HTERT RPE-1 (cell line): Measurements from ENCODE around the gene DLK1.

Source experiments
- in situ Hi-C: fragments of 300-500 bp; cut with MboI; formaldehyde crosslinking; loops from 4 replicates; pipeline ENCODE4 v1.14.3; 2020; ENCODE audit warnings: low sequenced_read_pairs

Gene DLK1

DNA sequence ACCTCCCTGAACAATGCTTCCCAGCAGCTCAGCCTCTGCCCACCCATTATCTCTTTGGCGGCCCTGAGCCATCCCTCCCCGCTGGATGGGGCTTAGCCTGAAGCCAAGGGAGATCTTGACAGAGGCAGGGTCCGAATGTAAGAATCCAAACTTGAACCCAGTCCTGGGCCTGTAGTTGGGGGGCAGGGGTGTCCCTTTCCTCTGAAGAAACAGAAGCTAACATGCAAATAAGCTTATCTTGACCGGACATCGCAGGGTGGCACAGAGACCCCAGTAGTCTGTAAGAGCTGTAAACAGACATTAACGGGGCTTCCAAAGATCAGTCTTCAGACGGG lies 6.0 kb downstream of the DLK1 start:
- in situ Hi-C loops = no loop called here

DNA sequence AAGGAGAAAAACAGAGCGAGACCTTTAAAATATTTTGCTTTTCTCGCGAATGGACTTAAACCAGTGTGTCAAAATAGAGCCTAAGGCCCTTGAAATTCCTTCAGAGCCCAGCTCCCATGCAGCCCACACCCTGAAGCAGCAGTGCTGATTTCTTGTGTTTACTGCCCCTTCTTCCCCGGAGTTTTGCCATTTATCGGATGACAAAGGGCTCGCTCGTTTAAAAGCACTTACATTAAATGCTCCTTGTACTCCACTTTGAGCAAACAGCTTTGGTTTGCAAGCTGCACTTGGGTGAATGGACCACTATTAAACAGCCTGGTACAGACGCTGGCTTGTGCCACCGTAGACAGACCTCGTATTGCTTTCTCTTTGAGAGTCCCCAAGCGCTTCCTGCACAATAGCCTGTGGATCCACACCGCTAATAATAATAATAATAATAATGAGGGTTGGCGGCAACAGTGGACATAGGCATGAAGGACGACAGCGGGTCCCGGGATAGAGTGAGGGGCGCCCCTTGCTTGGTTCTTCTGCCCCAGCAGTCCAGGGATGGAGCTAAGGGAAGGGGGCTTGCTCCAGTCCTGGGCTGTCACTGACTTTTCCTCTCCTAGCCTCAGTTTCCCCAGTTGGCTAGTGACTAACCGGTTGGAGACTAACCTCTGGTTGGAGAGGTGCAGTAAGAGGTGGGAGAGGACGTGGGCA lies 6.6 kb downstream of the DLK1 start:
- in situ Hi-C loops = no loop called here

DNA sequence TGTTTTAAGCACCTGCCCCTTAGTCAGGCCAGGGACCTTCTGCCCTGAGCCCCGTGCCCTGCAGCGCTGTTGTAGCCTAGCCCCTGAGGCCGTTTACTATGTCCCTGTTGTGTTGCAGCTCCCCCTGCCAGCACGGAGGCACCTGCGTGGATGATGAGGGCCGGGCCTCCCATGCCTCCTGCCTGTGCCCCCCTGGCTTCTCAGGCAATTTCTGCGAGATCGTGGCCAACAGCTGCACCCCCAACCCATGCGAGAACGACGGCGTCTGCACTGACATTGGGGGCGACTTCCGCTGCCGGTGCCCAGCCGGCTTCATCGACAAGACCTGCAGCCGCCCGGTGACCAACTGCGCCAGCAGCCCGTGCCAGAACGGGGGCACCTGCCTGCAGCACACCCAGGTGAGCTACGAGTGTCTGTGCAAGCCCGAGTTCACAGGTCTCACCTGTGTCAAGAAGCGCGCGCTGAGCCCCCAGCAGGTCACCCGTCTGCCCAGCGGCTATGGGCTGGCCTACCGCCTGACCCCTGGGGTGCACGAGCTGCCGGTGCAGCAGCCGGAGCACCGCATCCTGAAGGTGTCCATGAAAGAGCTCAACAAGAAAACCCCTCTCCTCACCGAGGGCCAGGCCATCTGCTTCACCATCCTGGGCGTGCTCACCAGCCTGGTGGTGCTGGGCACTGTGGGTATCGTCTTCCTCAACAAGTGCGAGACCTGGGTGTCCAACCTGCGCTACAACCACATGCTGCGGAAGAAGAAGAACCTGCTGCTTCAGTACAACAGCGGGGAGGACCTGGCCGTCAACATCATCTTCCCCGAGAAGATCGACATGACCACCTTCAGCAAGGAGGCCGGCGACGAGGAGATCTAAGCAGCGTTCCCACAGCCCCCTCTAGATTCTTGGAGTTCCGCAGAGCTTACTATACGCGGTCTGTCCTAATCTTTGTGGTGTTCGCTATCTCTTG lies 7.6 kb downstream of the DLK1 start:
- in situ Hi-C loops = no loop called here

DNA sequence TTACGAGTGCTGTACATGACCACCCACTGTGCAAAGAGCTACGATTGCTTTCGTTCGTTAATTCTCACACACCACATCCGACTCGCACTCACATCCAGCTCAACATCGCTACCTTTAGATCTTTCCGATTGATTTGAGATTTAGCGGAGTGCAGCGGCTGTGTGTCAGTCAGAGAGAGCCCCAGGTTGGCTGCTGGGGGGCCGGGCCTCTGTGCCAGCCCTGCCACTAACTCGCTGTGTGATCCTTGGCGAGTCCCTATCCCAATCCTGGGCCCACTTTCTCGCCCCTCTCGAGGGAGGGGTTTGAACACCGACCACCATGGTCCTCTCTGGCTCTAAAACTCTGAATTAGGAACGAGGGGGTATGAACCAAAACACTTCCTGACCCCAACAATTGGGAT lies 8.6 kb downstream of the DLK1 start:
- in situ Hi-C loops = no loop called here

DNA sequence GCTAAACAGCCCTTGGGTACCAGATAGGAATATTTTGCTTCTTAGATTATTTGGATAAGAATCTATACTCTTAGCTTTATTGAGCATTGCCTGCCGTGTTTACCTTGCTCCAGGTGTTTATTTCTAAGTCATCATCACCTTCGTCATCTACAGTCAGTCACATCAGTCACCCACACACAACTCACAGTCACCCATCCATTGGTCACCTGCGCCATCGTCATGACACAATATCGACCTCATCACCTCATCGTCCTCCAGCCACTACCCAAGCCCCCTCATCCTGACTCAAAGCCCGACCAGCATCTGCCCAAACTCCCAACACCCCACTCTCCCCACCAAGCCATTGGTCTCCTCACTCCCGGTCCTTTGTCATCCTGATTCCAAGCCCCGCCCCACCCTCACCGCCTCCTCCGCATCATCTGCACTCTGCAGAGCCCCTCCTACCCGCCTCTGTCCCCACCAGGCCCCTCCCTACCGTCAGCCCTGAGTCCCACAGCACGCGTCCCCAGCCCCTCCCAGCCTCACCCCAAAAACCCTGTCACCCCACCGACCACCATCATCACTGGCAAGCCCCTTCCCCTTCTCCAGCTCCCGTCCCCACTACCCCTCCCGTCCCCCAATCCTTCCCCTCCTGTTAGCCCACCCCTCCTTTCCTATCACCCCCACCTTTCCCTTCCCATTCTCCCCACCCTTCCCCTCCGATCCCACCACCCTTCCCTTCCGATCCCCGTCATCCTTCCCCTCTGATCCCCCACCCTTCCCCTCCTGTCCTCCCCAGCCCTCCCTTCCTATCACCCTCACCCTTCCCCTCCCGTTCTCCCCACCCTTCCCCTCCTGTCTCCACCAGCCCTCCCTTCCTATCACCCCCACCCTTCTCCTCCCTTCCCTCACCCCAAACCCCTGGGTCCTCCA lies 9.8 kb downstream of the DLK1 start:
- in situ Hi-C loops = no loop called here

DNA sequence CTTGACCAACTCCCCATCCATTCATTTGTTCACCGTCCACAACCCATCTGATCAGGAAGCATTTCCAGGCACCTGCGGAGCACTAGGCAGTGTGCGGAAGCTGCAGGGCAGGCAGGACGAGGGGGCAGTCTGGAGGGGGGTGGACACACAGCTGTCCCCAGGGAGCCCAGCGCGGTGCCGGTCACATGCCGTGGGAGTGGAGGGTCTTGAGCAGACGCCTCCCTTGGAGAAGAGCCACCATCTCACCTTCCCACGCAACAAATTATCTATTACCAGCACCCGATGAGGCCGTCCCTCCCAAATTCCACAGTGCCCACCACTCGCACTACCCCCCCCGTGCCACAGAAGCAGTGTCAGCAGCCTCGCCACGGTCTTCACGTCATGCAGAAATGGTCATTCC lies 10.8 kb downstream of the DLK1 start:
- in situ Hi-C loops = no loop called here

DNA sequence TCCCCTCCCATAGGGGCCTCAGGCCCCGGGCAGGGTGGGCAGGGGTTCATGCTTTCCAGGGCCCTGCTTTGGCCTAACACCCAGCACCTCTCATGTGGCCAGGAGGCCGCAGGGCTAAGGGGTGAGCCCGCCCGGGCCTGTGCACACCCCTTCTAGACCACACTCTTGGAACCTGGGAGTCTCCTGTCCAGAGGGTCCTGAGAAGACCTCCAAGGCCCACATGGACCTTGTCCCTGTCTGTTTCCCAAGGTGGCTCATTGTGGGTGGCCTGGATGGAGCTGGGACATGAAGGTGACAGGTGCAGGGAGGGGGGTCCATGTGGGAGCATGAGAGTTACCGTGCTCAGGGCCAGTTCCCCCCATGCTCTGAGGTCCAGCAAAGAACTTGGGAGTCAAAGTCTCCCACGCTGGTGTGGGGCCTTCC lies 11.6 kb downstream of the DLK1 start:
- in situ Hi-C loops = no loop called here

DNA sequence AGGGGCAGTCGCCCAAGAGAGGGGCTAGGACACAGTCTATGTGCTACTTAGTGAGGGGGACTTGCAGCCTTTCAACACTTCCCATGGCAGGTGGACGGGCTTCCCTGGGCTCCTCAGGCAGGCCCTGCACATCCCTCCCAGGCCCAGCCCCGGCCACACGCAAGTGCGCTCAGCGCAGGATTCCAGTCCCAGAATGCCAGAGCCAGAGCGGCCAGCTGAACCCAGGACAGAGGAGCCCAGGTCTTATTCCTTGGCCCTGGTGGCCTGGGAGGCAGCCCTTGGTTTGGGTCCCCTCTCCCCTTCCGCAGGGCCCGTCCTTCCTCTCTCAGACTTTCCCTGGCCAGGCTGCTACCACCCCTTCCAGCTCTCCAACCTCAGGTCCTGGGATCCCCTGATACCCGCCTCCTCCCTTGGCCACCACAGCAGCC lies 12.0 kb downstream of the DLK1 start:
- in situ Hi-C loops = no loop called here

DNA sequence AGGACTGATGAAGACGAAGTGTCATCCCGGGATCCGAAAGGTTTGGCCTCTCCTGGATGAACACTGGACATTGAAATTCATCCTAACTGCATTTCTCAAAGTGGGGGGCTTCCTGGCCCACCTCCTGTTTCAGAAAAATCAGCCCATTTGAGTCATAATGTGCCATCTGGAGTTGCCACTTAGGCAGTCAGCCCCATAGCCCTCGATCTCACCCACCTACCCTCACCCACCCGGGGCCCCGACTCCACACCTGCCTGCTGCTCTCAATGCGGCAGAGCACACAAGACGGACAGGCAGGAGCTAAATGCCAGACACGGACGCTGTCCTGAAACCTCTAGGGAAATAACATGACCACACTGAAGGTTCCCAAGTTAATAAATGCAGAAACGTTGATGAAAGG lies 12.6 kb downstream of the DLK1 start:
- in situ Hi-C loops = no loop called here

DNA sequence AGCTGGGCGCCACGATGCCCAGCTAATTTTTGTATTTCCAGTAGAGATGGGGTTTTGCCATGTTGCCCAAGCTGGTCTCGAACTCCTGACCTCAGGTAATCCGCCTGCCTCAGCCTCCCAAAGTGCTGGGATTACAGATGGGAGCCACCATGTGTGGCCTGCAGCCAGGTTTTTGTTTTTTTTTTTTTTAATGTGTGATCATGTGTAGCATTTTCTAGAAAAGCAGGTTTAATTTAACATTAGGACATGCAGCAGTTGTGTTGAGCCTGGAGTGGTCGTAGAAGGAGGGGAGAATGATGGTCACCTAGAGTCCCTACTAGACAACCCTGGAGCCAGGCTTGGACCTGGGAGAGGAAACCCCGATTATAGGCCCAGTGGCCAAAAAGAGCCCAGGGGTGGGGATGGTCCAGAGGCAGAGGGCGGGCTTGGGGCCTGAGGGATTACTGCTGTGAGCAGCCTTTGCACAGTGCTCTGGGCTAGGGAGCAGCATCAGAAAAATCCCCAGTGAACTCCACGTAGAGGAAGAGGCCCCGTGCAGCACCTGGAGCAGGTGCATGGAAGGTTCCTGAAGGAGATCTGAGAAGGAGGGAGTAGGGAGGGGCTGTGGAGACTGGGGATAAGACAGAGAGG lies 13.6 kb downstream of the DLK1 start:
- in situ Hi-C loops = no loop called here

DNA sequence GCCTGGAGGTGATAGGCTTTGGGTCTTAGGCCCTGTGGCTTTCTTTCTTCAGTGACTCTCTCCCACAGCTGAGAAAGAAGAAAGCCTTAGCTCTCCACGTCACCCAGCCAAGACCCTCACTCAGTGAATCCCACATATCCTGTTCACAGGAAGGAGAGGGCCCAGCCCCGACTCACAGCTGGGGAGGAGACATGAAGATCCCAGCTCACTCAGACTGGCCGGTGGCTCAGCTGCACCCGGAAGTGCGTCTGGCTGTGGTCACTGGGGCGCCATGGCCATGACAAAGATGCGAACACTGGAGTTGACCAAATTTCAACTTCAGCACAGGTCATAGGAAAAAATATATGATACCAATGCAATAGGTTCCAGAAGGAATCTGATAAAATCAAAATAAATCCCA lies 14.2 kb downstream of the DLK1 start:
- in situ Hi-C loops = no loop called here

DNA sequence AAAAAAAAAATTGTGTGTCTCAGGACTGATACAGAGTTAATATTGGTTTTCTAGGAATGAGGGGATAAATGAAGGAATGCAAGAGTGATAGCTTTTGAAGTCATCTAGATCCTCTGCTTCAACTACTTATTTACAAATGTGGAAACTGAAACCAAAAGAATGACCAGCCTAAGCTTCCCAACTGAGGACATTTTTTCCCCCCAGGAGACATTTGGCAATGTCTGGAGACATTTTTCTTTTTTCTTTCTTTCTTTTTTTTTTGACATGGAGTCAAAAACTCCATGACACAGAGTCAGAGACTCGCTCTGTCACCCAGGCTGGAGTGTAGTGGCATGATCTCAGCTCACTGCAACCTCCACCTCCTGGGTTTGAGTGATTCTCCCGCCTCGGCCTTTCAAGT lies 15.3 kb downstream of the DLK1 start:
- in situ Hi-C loops = no loop called here

DNA sequence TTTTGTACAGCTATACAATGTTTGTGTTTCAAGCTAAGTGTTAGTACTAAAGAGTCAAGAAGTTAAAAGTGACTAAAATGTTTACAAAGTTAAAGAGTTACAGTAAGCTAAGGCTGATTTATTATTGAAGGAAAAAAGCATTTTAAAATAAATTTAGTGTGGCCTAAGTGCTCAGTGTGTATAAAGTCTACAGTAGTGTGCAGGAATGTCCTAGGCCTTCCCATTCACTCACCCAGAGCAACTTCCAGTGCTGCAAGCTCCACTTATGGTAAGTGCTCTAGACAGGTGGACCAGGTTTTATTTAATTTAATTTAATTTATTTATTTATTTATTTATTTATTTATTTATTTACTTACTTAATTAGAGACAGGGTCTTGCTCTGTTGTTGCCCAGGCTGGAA lies 19.6 kb downstream of the DLK1 start:
- in situ Hi-C loops = no loop called here

DNA sequence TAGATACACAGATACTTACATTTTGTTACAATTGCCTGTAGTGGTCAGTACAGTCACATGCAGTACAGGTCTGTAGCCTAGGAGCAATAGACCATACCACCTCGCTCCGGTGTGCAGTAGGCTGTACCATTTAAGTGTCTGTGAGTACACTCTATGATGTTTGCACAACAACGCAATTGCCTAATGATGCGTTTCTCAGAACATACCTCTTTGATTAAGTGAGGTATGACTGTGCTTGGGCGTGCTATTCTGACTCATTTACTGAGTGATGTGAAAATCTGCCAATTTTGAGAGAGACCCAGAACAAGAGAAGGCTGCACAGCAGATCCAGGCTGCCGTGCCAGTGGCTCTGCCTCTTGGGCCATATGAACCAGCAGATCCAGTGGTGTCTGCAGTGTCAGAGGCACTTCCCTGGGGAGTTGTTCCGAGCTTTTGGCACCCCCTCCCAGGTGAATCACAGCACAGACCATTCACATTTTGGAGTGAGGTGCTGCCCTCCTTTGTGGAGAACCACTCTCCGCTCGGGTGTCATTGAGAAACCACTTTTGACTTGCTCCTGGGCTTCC lies 20.4 kb downstream of the DLK1 start:
- in situ Hi-C loops = no loop called here

DNA sequence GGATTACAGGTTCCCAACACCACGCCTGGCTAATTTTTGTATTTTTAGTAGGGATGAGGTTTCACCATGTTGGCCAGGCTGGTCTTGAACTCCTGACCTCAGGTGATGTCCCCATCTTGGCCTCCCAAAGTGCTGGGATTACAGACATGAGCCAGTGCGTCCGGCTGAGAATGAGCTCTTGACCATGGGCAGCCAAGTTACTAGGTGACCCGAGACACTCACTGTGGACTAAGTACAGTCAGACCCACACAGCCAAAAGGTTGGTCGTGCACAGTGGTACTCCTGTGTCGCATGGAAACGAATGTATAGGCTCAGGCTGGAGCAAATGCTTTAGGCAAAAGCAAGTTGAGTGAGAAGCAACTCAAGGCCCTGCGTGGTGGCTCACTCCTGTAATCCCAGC lies 21.0 kb downstream of the DLK1 start:
- in situ Hi-C loops = no loop called here

DNA sequence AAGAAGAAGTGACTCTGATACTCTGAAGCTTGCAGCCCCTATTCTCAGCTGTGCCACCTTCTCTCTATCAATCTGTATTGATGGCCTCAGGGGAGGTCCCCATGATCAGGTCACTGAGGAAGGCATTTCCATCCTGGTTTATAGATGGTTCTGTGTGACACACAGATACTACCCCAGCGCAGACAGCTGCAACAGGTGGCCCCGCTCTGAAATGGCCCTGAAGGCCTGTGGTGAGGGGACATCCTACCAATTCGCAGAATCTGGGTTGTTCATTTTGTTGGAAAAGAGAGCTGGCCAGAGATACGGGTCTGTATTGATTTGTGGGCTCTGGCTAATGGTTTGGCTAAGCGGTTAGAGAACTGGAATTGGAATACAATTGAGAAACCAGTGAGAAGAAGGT lies 21.7 kb downstream of the DLK1 start:
- in situ Hi-C loops = no loop called here

DNA sequence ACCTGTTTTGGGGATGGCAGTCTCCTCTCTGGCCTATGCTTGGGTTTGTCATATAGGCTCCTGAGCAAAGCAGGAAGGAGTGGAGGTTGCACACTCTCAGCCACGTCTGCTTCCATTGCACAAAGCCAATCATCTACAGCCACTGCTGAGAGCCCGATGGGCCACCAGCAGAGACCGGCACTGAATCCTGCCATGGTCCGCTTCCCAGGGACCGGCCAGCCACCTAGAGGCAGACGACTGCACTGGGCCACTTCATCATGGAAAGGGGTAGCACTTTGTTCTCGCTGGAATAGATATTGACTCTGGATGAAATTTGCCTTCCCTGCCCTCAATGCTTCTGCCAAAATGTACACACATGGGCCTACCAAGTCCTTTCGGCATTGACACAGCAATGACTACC lies 22.3 kb downstream of the DLK1 start:
- in situ Hi-C loops = no loop called here

DNA sequence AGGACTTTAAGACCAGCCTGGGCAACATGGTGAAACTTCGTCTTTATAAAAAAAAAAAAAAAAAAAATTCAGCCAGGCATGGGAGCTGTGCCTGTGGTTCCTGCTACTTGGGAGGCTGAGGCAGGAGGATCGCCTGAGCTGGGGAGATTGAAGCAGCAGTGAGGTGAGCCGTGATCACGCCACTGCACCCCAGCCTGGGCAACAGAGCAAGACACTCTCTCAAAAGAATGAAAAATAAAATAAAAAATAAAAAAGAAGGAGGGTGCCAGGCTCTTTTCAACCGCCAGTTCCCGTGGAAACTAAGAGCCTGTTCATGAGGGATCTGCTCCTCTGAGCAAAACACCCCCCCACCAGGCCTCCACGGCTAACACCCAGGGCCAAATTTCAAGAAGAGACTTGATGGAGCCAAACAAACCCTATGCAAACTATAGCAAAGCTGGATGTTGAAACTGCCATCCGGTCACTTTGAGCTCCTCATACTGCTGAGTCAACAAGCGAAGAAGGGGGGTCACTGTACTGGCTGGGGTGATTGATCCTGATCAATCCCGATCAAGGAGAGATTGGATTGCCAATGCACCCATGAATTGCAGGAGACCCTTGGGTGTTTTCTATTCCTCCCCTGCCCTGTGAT lies 23.4 kb downstream of the DLK1 start:
- in situ Hi-C loops = no loop called here

DNA sequence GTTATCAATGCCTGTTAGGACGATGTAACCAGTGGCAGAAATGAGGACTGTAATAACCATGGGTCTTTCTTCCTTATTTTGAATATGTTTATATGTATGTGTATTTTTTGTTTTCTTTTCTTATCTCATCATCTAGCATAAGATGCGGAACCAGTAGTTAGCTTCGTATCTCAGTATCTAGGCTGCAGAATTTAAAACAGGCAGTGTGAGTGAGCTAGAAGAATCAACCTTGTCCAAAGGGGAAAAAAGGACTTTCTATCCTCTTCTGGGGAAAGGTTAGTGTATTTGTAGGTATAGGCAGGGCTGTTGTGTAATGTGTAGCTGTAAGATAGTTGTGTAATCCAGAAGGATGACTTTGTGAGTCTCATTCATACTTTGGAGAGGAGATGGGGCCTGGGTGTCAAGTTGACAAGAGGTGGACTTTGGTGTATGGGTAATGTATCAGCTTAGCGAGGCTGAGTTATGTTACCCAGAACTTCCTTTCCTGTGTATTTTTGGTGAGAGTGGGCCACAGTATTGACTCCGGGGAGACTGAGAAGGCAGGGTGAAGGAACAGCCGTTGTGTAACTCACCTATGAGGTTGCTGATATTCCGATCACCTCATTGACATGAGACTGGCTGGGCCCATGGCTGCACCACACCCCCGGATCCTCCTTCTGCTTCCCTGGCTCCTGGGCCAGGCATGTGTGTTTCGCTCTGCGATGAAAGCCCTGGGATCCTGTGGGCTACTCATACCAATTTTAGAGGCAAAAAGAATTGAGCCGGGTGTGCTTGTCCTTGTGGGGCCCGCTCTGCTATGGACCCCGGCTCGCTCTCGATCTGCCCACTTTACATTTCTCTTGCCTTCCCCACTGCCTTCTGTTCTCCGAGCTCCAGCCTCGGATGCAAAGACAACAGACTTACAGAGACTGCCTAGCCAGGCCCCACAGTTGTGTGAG lies 24.3 kb downstream of the DLK1 start:
- in situ Hi-C loops = no loop called here
